Measurements from ENCODE around the gene SLC35A2.

SLC35A2 gene

GRCh38 chrX:48934581-48935300 is 23.3 kb upstream of the SLC35A2 start:
- Histone ChIP-seq H3K79me2 (ENCODE audit: insufficient read depth, low read length) (peaks cover 10% of the 10 kb centered on the region; the same call in 1 of the 2 replicates), H3K36me3 (ENCODE audit: insufficient read depth, low read length) (peaks cover 39% of the 10 kb centered on the region; the same call in 1 of the 2 replicates), H3K4me2 (ENCODE audit: low read depth, low read length, poor library complexity, severe bottlenecking) (no peak overlapping the region), H3K9ac (ENCODE audit: low read depth, low read length, poor library complexity, severe bottlenecking) (no peak overlapping the region), H3K9me2 (replicated peaks; ENCODE audit: low read depth, low read length) (no peaks in the 10 kb centered on the region), H3F3A (ENCODE audit: low read depth) (no peaks in the 10 kb centered on the region), H2AFZ (ENCODE audit: low read length) (no peak overlapping the region), H3K4me3 (ENCODE audit: low read length, poor library complexity, severe bottlenecking) (no peak overlapping the region), H3K9me3 (ENCODE audit: insufficient read depth, low read depth, low read length) (no peaks in the 10 kb centered on the region), H3K4me1 (ENCODE audit: insufficient read depth, low read length, poor library complexity, severe bottlenecking) (peaks cover 5% of the 10 kb centered on the region), H3K27me3 (ENCODE audit: insufficient read depth, low read length, poor library complexity, severe bottlenecking) (no peaks in the 10 kb centered on the region), H4K20me1 (ENCODE audit: insufficient read depth, low read length, poor library complexity, severe bottlenecking) (peaks cover 5% of the 10 kb centered on the region)
- TF ChIP-seq CTCF (conservative IDR thresholded peaks at IDR 0.05; ENCODE audit: low read length) (no peak), EZH2phosphoT487 (IDR thresholded peaks at IDR 0.05; ENCODE audit: borderline replicate concordance) (no peak)

- no peak overlapping the region for H3K4me2 ChIP-seq (ENCODE audit: low read depth, low read length, poor library complexity, severe bottlenecking)
- no peak overlapping the region for H3K9ac ChIP-seq (ENCODE audit: low read depth, low read length, poor library complexity, severe bottlenecking)
- peaks cover 5% of the 10 kb centered on the region for H3K4me1 ChIP-seq (ENCODE audit: insufficient read depth, low read length, poor library complexity, severe bottlenecking)
- peaks cover 5% of the 10 kb centered on the region for H4K20me1 ChIP-seq (ENCODE audit: insufficient read depth, low read length, poor library complexity, severe bottlenecking)
- H3K9me2 ChIP-seq (replicated peaks; ENCODE audit: low read depth, low read length): no peaks in the 10 kb centered on the region
- H3K36me3 ChIP-seq (ENCODE audit: insufficient read depth, low read length): peaks cover 35% of the 10 kb centered on the region; the same call in 1 of the 2 replicates
- H3F3A ChIP-seq (ENCODE audit: low read depth): no peaks in the 10 kb centered on the region
- TF ChIP-seq CTCF (conservative IDR thresholded peaks at IDR 0.05; ENCODE audit: low read length): no peak
- TF ChIP-seq EZH2phosphoT487 (IDR thresholded peaks at IDR 0.05; ENCODE audit: borderline replicate concordance): no peak
- no peaks in the 10 kb centered on the region for H3K9me3 ChIP-seq (ENCODE audit: insufficient read depth, low read depth, low read length)
- peaks cover 8% of the 10 kb centered on the region; the same call in 1 of the 2 replicates for H3K79me2 ChIP-seq (ENCODE audit: insufficient read depth, low read length)
- no peak overlapping the region for H2AFZ ChIP-seq (ENCODE audit: low read length)
- no peaks in the 10 kb centered on the region for H3K27me3 ChIP-seq (ENCODE audit: insufficient read depth, low read length, poor library complexity, severe bottlenecking)
- H3K4me3 ChIP-seq (ENCODE audit: low read length, poor library complexity, severe bottlenecking): no peak overlapping the region
Observed at GRCh38 chrX:48933757-48934156, 22.3 kb upstream of the SLC35A2 start.

GRCh38 chrX:48927736-48928382 is 16.4 kb upstream of the SLC35A2 start:
- Histone ChIP-seq H3K27me3 (ENCODE audit: insufficient read depth, low read length, poor library complexity, severe bottlenecking) (no peaks in the 10 kb centered on the region), H3K79me2 (ENCODE audit: insufficient read depth, low read length) (no peaks in the 10 kb centered on the region), H3K4me1 (ENCODE audit: insufficient read depth, low read length, poor library complexity, severe bottlenecking) (no peaks in the 10 kb centered on the region), H3K4me2 (ENCODE audit: low read depth, low read length, poor library complexity, severe bottlenecking) (no peak overlapping the region), H3K36me3 (ENCODE audit: insufficient read depth, low read length) (peaks cover 31% of the 10 kb centered on the region; the same call in 1 of the 2 replicates), H3F3A (ENCODE audit: low read depth) (no peaks in the 10 kb centered on the region), H3K9ac (ENCODE audit: low read depth, low read length, poor library complexity, severe bottlenecking) (no peak overlapping the region), H3K9me2 (replicated peaks; ENCODE audit: low read depth, low read length) (no peaks in the 10 kb centered on the region), H4K20me1 (ENCODE audit: insufficient read depth, low read length, poor library complexity, severe bottlenecking) (no peaks in the 10 kb centered on the region), H3K4me3 (ENCODE audit: low read length, poor library complexity, severe bottlenecking) (no peak overlapping the region), H2AFZ (ENCODE audit: low read length) (no peak overlapping the region), H3K9me3 (ENCODE audit: insufficient read depth, low read depth, low read length) (no peaks in the 10 kb centered on the region)
- TF ChIP-seq EZH2phosphoT487 (IDR thresholded peaks at IDR 0.05; ENCODE audit: borderline replicate concordance): no peak
- TF ChIP-seq CTCF (conservative IDR thresholded peaks at IDR 0.05; ENCODE audit: low read length): no peak

Measured in Loucy (cell line).